NCI-H460 (cell line): ENCODE results near the gene MYO19. TPM values are rescaled to one million over a fixed set of nuclear protein-coding genes. Genes with fewer than 3 reads are reported as not detected.
"Not testable (repeated sequence)": the region's sequence is repeated elsewhere in the genome, so short reads cannot be mapped to it uniquely, and the experiment has no call there.

ENCODE experiments used
- DNase-seq: peaks from one replicate; pipeline ENCODE4 v3.0.0-alpha.2; 2016; ENCODE audit warnings: low read depth; ENCODE audit errors: extremely low read depth
- total RNA-seq: library from RNA; depleted of rRNA; stranded (reverse); fragments of >200 nt; shearing (Covaris generic); gene quantifications from 2 replicates; pipeline ENCODE4 v1.2.3, GENCODE V29; 2014

Gene MYO19
- total RNA-seq, 1 experiment from 2014 or later: 68.0 TPM

- DNase-seq: no peak
These were observed 31.1 kb downstream of the MYO19 start for GRCh38 chr17:36503456-36504155.

GRCh38 chr17:36501963-36502362 lies 32.7 kb downstream of the MYO19 start:
- no peak for DNase-seq

GRCh38 chr17:36501351-36501750 lies 33.3 kb downstream of the MYO19 start:
- no peak for DNase-seq

- no peak for DNase-seq
These were observed 33.9 kb downstream of the MYO19 start for GRCh38 chr17:36500745-36501225.

- DNase-seq: no peak
These were observed 35.9 kb downstream of the MYO19 start for GRCh38 chr17:36498560-36499300.

- no peak for DNase-seq
These were observed 36.5 kb downstream of the MYO19 start for GRCh38 chr17:36498155-36498554.

- no peak for DNase-seq
These were observed 38.5 kb downstream of the MYO19 start for GRCh38 chr17:36496018-36496789.

GRCh38 chr17:36495076-36495578 lies 39.5 kb downstream of the MYO19 start:
- no peak for DNase-seq

GRCh38 chr17:36494674-36495073 lies 40.0 kb downstream of the MYO19 start:
- no peak for DNase-seq

GRCh38 chr17:36493956-36494355 lies 40.7 kb downstream of the MYO19 start:
- no peak for DNase-seq

GRCh38 chr17:36486204-36487194 lies 48.2 kb downstream of the MYO19 start, which contains the start of gene ZNHIT3:
TSS of gene ZNHIT3 (plus strand) at chr17:36486681. CDS start at chr17:36486700, 19 bp downstream.
- peak; percentile 92 for DNase-seq

GRCh38 chr17:36485805-36486203 lies 48.9 kb downstream of the MYO19 start:
- DNase-seq: no peak

- DNase-seq: no peak
These were observed 49.6 kb downstream of the MYO19 start for GRCh38 chr17:36485027-36485426.

GRCh38 chr17:36484021-36484420 lies 50.6 kb downstream of the MYO19 start:
- not testable (repeated sequence) for DNase-seq

GRCh38 chr17:36482611-36483504 lies 51.8 kb downstream of the MYO19 start:
- peak; percentile 77 for DNase-seq

- DNase-seq: no peak
These were observed 52.8 kb downstream of the MYO19 start for GRCh38 chr17:36481829-36482228.

GRCh38 chr17:36475346-36475970 lies 59.2 kb downstream of the MYO19 start:
- no peak for DNase-seq

GRCh38 chr17:36474571-36474970 lies 60.1 kb downstream of the MYO19 start:
- DNase-seq: no peak
